HCT116 (cell line): ENCODE measurements around the gene COG6.
A peak's percentile ranks its signal among the peaks of the same experiment; 100 is the strongest.

ENCODE experiments used
- CTCF ChIP-seq, 3 experiments: fragments of 200-600 bp in 1 of 3; sonication (generic) in 1 of 3; IDR thresholded peaks in 2 of 3; conservative IDR thresholded peaks in 1 of 3; 2 replicates each; pipeline ENCODE4 v1.5.1; 2012 to 2017; ENCODE audit warnings: low read depth in 2 of 3, low read length in 2 of 3, antibody characterized with exemption in 1 of 3, borderline replicate concordance in 1 of 3, control low read depth in 1 of 3, mild to moderate bottlenecking in 1 of 3, mixed read lengths in 1 of 3, mixed run types in 1 of 3, moderate library complexity in 1 of 3; ENCODE audit not compliant: insufficient read depth in 1 of 3
- JUND ChIP-seq: IDR thresholded peaks from 2 replicates; pipeline ENCODE4 v1.6.1; 2012
- MAX ChIP-seq: IDR thresholded peaks from 2 replicates; pipeline ENCODE4 v1.6.1; 2012
- POLR2A ChIP-seq: IDR thresholded peaks from 2 replicates; pipeline ENCODE4 v1.7.0; 2011; ENCODE audit warnings: borderline replicate concordance; ENCODE audit not compliant: insufficient read depth, insufficient read length; ENCODE audit errors: extremely low read depth
- POLR2AphosphoS5 ChIP-seq: IDR thresholded peaks from 2 replicates; pipeline ENCODE4 v1.6.1; 2011; ENCODE audit warnings: mild to moderate bottlenecking, low read depth, low read length, moderate library complexity
- SIN3A ChIP-seq: IDR thresholded peaks from 2 replicates; pipeline ENCODE4 v1.6.1; 2012; ENCODE audit warnings: low read depth
- SRF ChIP-seq: IDR thresholded peaks from 2 replicates; pipeline ENCODE4 v1.6.1; 2012; ENCODE audit warnings: low read depth
- TCF7L2 ChIP-seq: IDR thresholded peaks from 2 replicates; pipeline ENCODE4 v1.7.0; 2011; ENCODE audit warnings: borderline replicate concordance, inconsistent platforms; ENCODE audit not compliant: insufficient read depth, insufficient read length; ENCODE audit errors: extremely low read depth
- YY1 ChIP-seq: IDR thresholded peaks from 2 replicates; pipeline ENCODE4 v1.6.1; 2011; ENCODE audit warnings: low read length, low read depth, moderate library complexity, mild to moderate bottlenecking; ENCODE audit not compliant: insufficient replicate concordance; ENCODE audit errors: extremely low read depth
- ZBTB33 ChIP-seq: IDR thresholded peaks from 2 replicates; pipeline ENCODE4 v1.6.1; 2011; ENCODE audit warnings: mild to moderate bottlenecking, low read length, moderate library complexity; ENCODE audit not compliant: insufficient replicate concordance; ENCODE audit errors: extremely low read depth
- ZFX ChIP-seq: fragments of 450-650 bp; IDR thresholded peaks from 2 replicates; pipeline ENCODE4 v1.6.1; 2017

GRCh38 chr13:39777527-39778061 lies 122.1 kb downstream of the COG6 start:
- TF ChIP-seq POLR2AphosphoS5 (no peak), SRF (no peak), SIN3A (no peak), CTCF (IDR thresholded peaks at IDR 0.05 in 2 of 3, conservative IDR thresholded peaks at IDR 0.05 in 1 of 3; ENCODE audit: borderline replicate concordance in 1 of 3, insufficient read depth in 1 of 3, low read depth in 2 of 3, low read length in 2 of 3) (peak; percentile 28 to 44 (median 43); a peak in 5 of 6 replicates), ZFX (no peak), YY1 (no peak), POLR2A (no peak), TCF7L2 (no peak), MAX (no peak), ZBTB33 (no peak), JUND (no peak)
